Calu3 (cell line): ENCODE measurements around the gene LMAN2. TPM values are rescaled to one million over a fixed set of nuclear protein-coding genes. Genes with fewer than 3 reads are reported as not detected.

Experiments
- BruUV-seq: library from RNA; stranded (reverse); fragments of 400-500 nt; replicated peaks from 2 replicates; lab custom pipeline; 2021; lab: Mats Ljungman, UMichigan
- CTCF ChIA-PET: fragments of 300-600 bp; sonication (Branson Sonifier 250); formaldehyde crosslinking; loops from one replicate; lab custom pipeline; 2022; ENCODE audit warnings: antibody characterized with exemption; lab: Charles Lee
- DNase-seq: peaks from one replicate; pipeline ENCODE4 v3.0.0; 2022
- H3K27ac Mint-ChIP-seq: one replicate; pipeline ENCODE4 v1.8.0; 2022; ENCODE audit warnings: mixed read lengths; ENCODE audit not compliant: unreplicated experiment
- H3K27me3 Mint-ChIP-seq: one replicate; pipeline ENCODE4 v1.8.0; 2022; ENCODE audit warnings: mixed read lengths; ENCODE audit not compliant: unreplicated experiment
- H3K36me3 Mint-ChIP-seq: one replicate; pipeline ENCODE4 v1.8.0; 2022; ENCODE audit warnings: mild to moderate bottlenecking, moderate library complexity, mixed read lengths; ENCODE audit not compliant: insufficient read depth, unreplicated experiment
- H3K4me1 Mint-ChIP-seq: one replicate; pipeline ENCODE4 v1.8.0; 2022; ENCODE audit warnings: mild to moderate bottlenecking, low read depth, mixed read lengths; ENCODE audit not compliant: unreplicated experiment
- H3K4me3 Mint-ChIP-seq: one replicate; pipeline ENCODE4 v1.8.0; 2022; ENCODE audit warnings: mild to moderate bottlenecking, low read depth, moderate library complexity, mixed read lengths; ENCODE audit not compliant: unreplicated experiment
- H3K9me3 Mint-ChIP-seq: one replicate; pipeline ENCODE4 v1.8.0; 2022; ENCODE audit warnings: low read depth, mixed read lengths; ENCODE audit not compliant: unreplicated experiment
- intact Hi-C: fragments of 100-400 bp; cut with micrococcal nuclease; formaldehyde crosslinking; loops from one replicate; pipeline ENCODE4 v1.10.0; 2022; ENCODE audit not compliant: unreplicated experiment
- total RNA-seq: library from RNA; stranded (reverse); gene quantifications from 2 replicates; pipeline ENCODE4 v1.2.3, GENCODE V29; 2022
- TF ChIP-seq, protein P1 (sequence below): fragments of 200-600 bp; IDR thresholded peaks from one replicate; pipeline ENCODE4 v1.8.0; 2022; ENCODE audit warnings: antibody characterized with exemption; ENCODE audit not compliant: unreplicated experiment

Gene LMAN2
- total RNA-seq, 1 experiment from 2014 or later: 278 TPM

DNA sequence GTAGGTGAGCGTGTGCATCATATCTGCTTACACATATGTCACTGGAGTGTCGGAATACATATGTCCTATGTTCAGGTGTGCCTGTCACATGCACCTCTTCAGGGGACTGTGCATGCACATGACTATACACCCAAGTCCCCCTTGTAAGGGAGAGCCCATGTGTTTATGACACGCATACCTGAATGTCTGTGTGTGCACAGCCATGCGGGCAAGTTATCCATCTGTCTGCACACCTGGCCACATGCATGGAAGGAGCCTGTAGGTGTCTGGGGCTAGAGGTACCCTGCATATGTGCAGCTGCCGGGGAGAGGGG lies 5.6 kb upstream of the LMAN2 start:
- H3K27me3 Mint-ChIP-seq: no peaks in the 10 kb centered on the region
- CTCF ChIA-PET: interaction anchor here (1.0 kb wide), 1 partner anchor 33 kb away, joined by 4 read pairs; no protein-coding TSS in a partner anchor
- peak overlapping the region; percentile 55 for H3K4me3 Mint-ChIP-seq
- intact Hi-C loops: no loop called here
- H3K27ac Mint-ChIP-seq: peak overlapping the region; percentile 21
- peaks cover 5% of the 10 kb centered on the region for H3K9me3 Mint-ChIP-seq
- no peak for DNase-seq
- TF ChIP-seq, protein P1, sequence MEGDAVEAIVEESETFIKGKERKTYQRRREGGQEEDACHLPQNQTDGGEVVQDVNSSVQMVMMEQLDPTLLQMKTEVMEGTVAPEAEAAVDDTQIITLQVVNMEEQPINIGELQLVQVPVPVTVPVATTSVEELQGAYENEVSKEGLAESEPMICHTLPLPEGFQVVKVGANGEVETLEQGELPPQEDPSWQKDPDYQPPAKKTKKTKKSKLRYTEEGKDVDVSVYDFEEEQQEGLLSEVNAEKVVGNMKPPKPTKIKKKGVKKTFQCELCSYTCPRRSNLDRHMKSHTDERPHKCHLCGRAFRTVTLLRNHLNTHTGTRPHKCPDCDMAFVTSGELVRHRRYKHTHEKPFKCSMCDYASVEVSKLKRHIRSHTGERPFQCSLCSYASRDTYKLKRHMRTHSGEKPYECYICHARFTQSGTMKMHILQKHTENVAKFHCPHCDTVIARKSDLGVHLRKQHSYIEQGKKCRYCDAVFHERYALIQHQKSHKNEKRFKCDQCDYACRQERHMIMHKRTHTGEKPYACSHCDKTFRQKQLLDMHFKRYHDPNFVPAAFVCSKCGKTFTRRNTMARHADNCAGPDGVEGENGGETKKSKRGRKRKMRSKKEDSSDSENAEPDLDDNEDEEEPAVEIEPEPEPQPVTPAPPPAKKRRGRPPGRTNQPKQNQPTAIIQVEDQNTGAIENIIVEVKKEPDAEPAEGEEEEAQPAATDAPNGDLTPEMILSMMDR: no peak
- H3K36me3 Mint-ChIP-seq: peaks cover 16% of the 10 kb centered on the region
- BruUV-seq: no TSS peak
- peaks cover 55% of the 10 kb centered on the region for H3K4me1 Mint-ChIP-seq

DNA sequence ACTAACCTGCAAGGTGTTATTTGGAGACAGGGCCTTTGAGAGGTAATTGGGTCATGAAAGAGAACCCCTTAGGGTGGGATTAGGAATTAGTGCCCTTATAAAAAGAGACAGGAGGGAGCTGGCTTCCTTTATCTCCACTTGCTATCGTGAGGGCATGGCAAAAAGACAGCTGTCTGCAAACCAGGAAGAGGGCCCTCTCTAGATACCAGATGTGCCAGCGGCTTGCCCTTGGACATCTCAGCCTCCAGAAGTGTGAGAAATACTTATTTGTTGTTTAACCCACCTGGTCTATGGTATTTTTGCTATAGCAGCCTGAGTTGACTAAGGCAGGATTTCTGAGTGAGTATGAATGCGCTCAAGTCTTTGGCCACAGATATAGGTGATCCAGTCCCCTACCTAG lies 5.3 kb upstream of the LMAN2 start:
- no peaks in the 10 kb centered on the region for H3K27me3 Mint-ChIP-seq
- TF ChIP-seq, protein P1: no peak
- intact Hi-C loops: no loop called here
- peaks cover 16% of the 10 kb centered on the region for H3K36me3 Mint-ChIP-seq
- no TSS peak for BruUV-seq
- DNase-seq: no peak
- CTCF ChIA-PET: interaction anchor here (0.5 to 1.0 kb wide), 4 partner anchors 33 to 286 kb away, joined by 3 to 4 read pairs (median 4); no protein-coding TSS in a partner anchor
- H3K9me3 Mint-ChIP-seq: peaks cover 5% of the 10 kb centered on the region
- no peak overlapping the region for H3K4me3 Mint-ChIP-seq
- peaks cover 51% of the 10 kb centered on the region for H3K4me1 Mint-ChIP-seq
- no peak overlapping the region for H3K27ac Mint-ChIP-seq

DNA sequence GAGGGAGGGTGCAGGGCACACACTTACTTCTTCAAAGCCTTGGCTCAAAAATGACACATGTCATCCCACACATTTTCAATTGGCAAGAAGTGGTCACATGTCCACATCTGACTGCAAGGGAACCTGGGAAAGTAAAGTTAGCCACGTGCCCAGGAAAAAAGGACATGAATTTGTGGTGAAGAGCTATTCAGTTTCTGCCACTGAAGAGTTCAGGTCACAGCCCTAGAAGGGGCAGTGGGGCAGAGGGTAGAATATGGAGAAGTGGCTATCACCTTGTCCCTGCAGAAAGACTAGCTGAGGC lies 4.3 kb upstream of the LMAN2 start:
- TF ChIP-seq, protein P1: no peak
- intact Hi-C loops: no loop called here
- BruUV-seq: no TSS peak
- Mint-ChIP-seq H3K4me1 (peaks cover 51% of the 10 kb centered on the region), H3K27ac (no peak overlapping the region), H3K27me3 (no peaks in the 10 kb centered on the region), H3K36me3 (peaks cover 24% of the 10 kb centered on the region), H3K4me3 (no peak overlapping the region), H3K9me3 (peaks cover 5% of the 10 kb centered on the region)
- CTCF ChIA-PET: no interaction called here
- no peak for DNase-seq

DNA sequence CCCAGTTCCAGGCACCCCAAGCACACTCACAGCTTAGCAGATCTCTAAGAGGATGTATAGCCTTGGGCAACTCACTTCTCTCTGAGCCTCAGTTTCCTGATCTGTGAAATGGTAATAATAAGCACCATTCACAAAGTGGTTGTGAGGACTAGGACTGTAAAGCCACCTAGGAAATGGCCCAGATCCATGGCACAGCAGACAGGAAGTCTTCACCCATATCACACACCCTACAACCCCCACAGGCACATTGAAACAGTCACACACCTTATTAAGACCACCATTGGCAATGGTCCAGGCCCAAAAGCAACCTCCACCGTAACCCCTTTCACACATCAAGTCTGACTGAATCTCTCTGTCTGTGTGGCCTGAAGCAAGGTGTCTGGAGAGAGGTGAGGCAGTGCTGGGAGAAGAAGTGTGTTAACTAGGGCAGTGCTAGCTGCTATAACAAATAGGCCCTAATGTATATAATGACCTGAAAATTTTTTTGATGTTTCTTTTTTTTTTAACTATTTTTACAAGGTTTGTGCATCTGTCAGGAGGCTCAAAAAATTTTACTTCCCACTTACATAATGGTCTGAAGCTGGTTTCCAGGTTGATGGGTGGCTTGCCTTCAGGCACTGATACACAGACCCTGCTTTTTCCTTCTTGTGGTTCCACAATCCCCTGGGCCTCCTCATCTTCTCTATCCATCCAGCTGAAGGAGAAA lies 3.8 kb upstream of the LMAN2 start:
- CTCF ChIA-PET: no interaction called here
- DNase-seq: no peak
- BruUV-seq: no TSS peak
- Mint-ChIP-seq H3K27ac (no peak overlapping the region), H3K4me3 (no peak overlapping the region), H3K4me1 (peaks cover 54% of the 10 kb centered on the region), H3K9me3 (peaks cover 5% of the 10 kb centered on the region), H3K36me3 (peaks cover 29% of the 10 kb centered on the region), H3K27me3 (no peaks in the 10 kb centered on the region)
- intact Hi-C loops: no loop called here
- TF ChIP-seq, protein P1: no peak
